Measurements from ENCODE around the gene GRK5. TPM values are rescaled to one million over a fixed set of nuclear protein-coding genes. Genes with fewer than 3 reads are reported as not detected.

Gene GRK5
- total and polyA plus RNA-seq, 2 donors, result 23.8 to 27.0 TPM

DNA sequence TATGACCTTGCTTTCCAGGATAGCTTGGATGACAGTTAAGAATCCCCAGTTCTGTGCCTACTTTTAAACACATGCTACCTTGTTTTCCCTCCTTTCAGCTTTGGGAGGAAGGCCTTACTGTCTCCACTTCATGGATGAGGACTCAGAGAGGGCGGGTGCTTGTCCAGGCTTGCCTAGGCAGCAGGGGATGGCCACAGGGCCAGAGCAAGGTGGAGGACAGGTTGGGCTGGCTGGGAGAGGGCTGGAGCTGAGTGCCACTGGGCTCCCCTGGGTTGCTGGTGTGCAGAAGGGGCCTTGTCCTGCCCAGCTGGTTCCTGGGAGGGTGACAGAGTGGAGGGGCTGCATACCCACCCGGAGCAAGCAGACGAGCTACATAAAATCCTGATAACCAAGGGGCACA lies 117.8 kb downstream of the GRK5 start:
- Histone ChIP-seq H3K4me1 (ENCODE audit: insufficient read depth) (no peaks in the 10 kb centered on the region), H3K4me3 (ENCODE audit: low read depth, low read length) (no peak overlapping the region), H3K27ac (ENCODE audit: low read depth) (no peak overlapping the region), H3K36me3 (ENCODE audit: insufficient read depth) (no peaks in the 10 kb centered on the region)
- WGBS, result 81% methylated on average over 3 of the region's 3 CpGs
- no peak for DNase-seq (ENCODE audit: extremely low spot score)

DNA sequence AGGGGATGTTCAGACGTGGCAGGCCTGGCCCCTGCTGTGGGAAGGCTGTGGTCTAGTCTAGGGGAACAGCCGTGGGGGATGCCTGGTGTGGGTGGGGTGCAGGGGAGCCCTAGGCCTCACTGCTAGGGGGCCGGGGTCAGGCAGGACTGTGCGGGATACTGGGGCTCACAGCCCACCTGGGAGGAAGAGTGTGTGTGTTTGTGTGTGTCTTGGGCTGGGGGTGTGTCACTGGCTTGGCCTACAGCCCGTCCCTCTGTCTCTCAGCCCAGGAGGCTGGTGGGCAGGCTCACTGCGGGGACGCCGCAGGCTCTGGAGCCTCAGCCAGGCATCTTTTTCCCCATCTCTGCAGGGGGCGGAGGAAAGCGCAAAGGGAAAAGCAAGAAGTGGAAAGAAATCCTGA lies 118.8 kb downstream of the GRK5 start:
- WGBS, result 93% methylated on average over 10 of the region's 10 CpGs
- no peak overlapping the region for H3K4me3 ChIP-seq (ENCODE audit: low read depth, low read length)
- no peaks in the 10 kb centered on the region for H3K36me3 ChIP-seq (ENCODE audit: insufficient read depth)
- DNase-seq (ENCODE audit: extremely low spot score), result no peak
- no peak overlapping the region for H3K27ac ChIP-seq (ENCODE audit: low read depth)
- H3K4me1 ChIP-seq (ENCODE audit: insufficient read depth), result no peaks in the 10 kb centered on the region

DNA sequence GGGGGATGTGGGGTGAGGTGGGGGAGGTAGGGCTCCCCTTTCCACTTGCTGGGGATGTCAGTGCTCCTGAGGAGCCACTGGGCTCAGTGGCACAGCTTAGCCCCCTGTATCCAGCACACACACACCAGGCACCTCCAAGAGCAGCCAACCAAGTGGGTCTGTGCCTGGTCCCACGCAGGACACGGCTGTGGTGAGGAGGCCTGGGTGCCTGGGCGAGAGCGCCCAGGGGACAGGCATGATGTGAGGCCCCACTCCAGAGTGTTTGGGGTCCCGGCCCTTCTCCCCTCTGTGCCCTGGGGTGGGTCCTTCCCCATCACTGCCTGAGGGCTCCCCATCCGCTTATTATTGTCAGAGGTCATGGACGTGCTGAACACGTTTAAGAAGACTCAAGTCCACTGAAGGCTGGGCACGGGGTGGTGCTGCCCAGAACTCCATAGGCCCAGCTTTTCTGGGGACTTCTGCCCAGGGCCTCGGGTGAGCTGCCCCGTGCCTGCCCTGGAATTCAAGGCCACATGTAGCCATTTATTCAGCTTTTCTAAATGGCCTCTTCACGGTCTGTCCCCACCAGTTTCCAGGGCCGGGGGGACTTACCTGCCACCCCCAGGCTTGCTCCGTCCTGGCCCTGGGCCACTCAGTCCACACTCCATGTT lies 119.8 kb downstream of the GRK5 start:
- 94% methylated on average over 14 of the region's 14 CpGs for WGBS
- Histone ChIP-seq H3K4me1 (ENCODE audit: insufficient read depth) (no peaks in the 10 kb centered on the region), H3K27ac (ENCODE audit: low read depth) (no peak overlapping the region), H3K4me3 (ENCODE audit: low read depth, low read length) (no peak overlapping the region), H3K36me3 (ENCODE audit: insufficient read depth) (no peaks in the 10 kb centered on the region)
- DNase-seq (ENCODE audit: extremely low spot score), result no peak

DNA sequence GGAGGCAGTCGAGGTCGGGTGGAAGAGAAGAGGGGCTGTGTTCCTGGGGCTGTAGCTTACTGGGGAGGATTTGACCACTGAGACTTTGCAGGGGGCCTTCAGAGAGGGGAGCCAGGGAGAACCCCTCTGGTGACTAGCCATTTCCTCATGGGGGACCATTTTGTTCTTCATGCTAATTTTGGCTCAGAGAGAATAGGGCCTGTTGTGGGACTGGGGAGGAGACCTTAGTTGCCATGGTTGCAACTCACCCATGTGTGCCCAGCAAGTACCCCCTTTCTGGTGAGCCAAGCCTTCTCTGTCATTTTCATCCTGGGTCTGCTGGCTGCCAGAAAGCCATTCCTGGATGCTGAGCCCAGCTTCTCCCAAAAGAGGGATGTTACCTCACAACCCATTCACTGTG lies 120.9 kb downstream of the GRK5 start:
- H3K36me3 ChIP-seq (ENCODE audit: insufficient read depth), result no peaks in the 10 kb centered on the region
- H3K4me1 ChIP-seq (ENCODE audit: insufficient read depth), result no peaks in the 10 kb centered on the region
- DNase-seq (ENCODE audit: extremely low spot score), result no peak
- no peak overlapping the region for H3K27ac ChIP-seq (ENCODE audit: low read depth)
- 85% methylated on average over 2 of the region's 2 CpGs for WGBS
- H3K4me3 ChIP-seq (ENCODE audit: low read depth, low read length), result no peak overlapping the region

DNA sequence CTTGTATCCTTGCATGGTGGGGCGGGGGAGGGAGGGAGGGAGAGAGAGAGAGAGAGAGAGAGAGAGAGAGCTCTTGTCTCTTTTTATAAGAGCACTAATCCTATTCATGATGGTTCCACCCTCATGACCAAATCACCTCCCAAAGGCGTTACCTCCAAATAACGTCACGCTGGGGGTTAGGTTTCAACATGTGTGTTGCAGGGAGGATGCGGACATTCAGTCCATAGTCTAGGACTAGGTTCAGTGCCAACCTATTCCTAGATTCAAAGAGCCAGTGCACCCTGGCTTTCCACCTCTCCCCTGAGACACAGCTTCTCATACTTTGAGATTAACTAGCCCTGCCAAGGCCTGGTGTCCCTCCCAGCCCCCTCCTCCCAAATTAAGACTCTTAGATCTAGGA lies 123.0 kb downstream of the GRK5 start:
- H3K27ac ChIP-seq (ENCODE audit: low read depth), result no peak overlapping the region

DNA sequence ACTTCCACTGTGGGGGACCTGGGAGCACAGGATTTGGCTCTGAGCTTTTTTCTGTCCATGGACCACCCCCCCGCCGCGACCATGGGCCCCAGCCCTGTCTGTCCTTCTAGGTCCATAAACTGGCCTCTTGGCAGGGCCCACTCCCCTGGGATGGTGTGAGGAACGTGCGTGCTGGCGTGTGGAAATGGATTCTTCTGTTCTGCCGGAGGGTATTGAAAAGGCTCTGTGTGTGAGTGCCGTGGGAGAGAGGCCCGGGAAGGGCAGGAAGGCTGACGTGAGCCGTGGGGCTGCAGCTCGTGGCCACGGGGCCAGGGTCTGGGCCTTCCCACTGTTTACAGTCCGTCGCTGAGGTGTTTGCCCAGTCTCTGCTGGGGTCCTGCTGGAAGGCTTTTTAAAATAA lies 123.7 kb downstream of the GRK5 start:
- 78% methylated on average over 15 of the region's 15 CpGs for WGBS
- no peak overlapping the region for H3K27ac ChIP-seq (ENCODE audit: low read depth)
- no peak for DNase-seq (ENCODE audit: extremely low spot score)
- no peak overlapping the region for H3K4me3 ChIP-seq (ENCODE audit: low read depth, low read length)
- H3K36me3 ChIP-seq (ENCODE audit: insufficient read depth), result no peaks in the 10 kb centered on the region
- no peaks in the 10 kb centered on the region for H3K4me1 ChIP-seq (ENCODE audit: insufficient read depth)

More for the DNA sequence above, 123.0 kb downstream of the GRK5 start:
- H3K4me3 ChIP-seq (ENCODE audit: low read depth, low read length), result no peak overlapping the region
- no peaks in the 10 kb centered on the region for H3K36me3 ChIP-seq (ENCODE audit: insufficient read depth)
- WGBS, result 89% methylated on average over 5 of the region's 5 CpGs
- no peaks in the 10 kb centered on the region for H3K4me1 ChIP-seq (ENCODE audit: insufficient read depth)
- DNase-seq (ENCODE audit: extremely low spot score), result no peak

DNA sequence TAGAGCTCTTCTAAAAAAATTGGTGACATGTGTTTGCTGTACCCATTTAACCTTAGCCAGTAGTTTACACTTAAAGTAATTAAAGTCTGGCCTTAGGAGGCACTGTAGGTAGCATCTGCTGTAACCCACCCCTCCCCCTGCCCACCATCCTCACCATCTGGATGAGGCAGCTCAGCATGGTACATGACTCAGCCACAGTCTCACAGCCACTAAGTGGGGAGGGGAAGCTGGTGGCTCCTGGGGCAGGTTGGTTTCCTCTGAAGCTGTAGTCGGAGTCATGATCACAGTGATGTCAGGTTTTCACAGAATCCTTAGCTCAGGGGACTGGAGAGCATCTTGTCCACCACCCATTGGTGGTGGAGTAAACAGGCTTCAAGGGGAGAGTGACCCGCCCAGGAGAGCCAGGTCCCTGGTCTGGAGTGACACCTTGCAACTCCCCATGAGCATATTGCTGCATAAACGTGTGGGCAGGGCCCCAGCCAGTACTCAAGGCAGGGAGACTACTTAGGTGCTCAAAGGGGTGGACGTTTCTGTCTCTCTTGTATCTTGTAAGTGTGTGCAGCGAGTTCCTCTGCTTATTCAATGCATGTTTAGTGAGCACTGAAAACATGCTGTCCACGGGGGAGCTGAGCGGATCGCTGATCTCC lies 125.9 kb downstream of the GRK5 start:
- H3K4me1 ChIP-seq (ENCODE audit: insufficient read depth), result no peaks in the 10 kb centered on the region
- 93% methylated on average over 8 of the region's 8 CpGs for WGBS
- H3K4me3 ChIP-seq (ENCODE audit: low read depth, low read length), result no peak overlapping the region
- no peak overlapping the region for H3K27ac ChIP-seq (ENCODE audit: low read depth)
- H3K36me3 ChIP-seq (ENCODE audit: insufficient read depth), result no peaks in the 10 kb centered on the region
- DNase-seq (ENCODE audit: extremely low spot score), result no peak

DNA sequence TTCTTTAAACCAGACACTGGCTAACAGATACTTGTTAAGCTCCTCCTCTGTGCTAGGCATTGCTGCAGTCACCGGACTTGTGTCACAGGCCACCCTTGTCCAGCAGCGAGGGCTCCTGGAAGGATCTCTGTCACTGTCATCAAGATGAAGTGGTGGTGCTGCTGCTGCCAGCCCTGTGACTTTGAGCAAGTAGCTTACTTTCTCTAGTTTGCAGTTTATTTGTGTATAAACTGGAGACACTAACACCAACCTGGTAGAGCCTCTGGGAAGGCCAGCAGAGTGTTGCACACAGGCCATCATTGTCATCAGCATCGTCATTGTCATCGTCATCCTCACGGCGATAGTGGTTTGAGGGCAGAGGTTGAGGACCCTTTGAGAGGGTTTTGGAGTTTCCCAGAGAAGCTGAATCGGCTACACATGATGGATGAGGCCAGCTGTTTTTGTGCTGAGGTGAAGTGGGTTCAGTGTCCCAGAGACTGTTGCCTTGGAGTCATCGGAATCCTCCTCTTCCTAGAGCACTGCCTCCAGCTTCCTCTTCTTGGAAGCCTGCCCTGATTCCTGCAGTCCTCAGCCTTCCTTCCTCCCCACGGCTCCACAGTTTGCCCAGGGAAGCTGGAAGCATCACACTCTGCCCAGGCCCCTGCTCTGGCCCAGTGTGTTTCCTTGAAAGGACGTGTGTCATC lies 128.4 kb downstream of the GRK5 start:
- Histone ChIP-seq H3K27ac (ENCODE audit: low read depth) (no peak overlapping the region), H3K4me3 (ENCODE audit: low read depth, low read length) (no peak overlapping the region), H3K36me3 (ENCODE audit: insufficient read depth) (no peaks in the 10 kb centered on the region), H3K4me1 (ENCODE audit: insufficient read depth) (no peaks in the 10 kb centered on the region)
- WGBS, result 82% methylated on average over 10 of the region's 10 CpGs
- no peak for DNase-seq (ENCODE audit: extremely low spot score)

DNA sequence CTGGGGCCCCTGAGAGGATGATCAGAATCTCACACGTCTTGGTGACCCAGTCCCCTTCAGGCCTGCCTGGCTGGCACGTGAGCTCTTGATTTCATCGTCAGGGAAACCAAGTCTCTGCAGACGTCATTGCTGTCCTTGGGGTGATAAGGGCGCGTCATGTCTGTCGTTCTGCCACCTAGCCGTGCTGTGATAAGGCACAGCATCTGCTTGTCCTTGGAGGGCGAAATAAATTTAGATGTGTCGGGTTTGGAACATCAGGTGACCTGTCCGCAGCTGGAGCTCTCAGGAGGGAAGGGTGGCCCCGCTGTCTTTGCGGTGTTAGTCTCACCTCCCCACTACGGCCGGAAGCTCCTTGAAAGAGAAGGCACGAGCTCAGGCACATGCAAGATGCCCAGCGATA lies 129.2 kb downstream of the GRK5 start:
- no peak overlapping the region for H3K4me3 ChIP-seq (ENCODE audit: low read depth, low read length)
- DNase-seq (ENCODE audit: extremely low spot score), result no peak
- no peaks in the 10 kb centered on the region for H3K36me3 ChIP-seq (ENCODE audit: insufficient read depth)
- 96% methylated on average over 17 of the region's 17 CpGs for WGBS
- H3K4me1 ChIP-seq (ENCODE audit: insufficient read depth), result no peaks in the 10 kb centered on the region
- no peak overlapping the region for H3K27ac ChIP-seq (ENCODE audit: low read depth)

DNA sequence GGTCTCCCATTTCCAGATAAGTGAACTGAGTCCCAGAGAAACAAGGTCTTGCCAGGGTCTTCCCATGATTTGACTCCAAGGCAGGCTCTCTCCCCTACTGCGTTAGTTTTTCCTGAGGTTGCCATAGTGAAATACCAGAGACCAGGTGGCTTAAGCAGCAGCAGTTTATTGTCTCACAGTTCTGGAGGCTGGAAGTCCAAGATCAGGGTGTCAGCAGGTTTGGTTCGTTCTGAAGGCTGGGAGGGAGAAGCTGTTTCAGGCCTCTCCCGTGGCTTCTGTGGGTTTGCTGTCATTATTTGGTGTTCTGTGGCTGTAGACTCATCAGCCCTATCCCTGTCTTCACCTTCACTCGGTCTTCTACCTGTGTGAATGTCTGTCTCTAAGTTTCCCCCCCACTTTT lies 129.9 kb downstream of the GRK5 start:
- no peak overlapping the region for H3K4me3 ChIP-seq (ENCODE audit: low read depth, low read length)
- DNase-seq (ENCODE audit: extremely low spot score), result no peak
- H3K36me3 ChIP-seq (ENCODE audit: insufficient read depth), result no peaks in the 10 kb centered on the region
- 88% methylated on average over 4 of the region's 4 CpGs for WGBS
- no peak overlapping the region for H3K27ac ChIP-seq (ENCODE audit: low read depth)
- H3K4me1 ChIP-seq (ENCODE audit: insufficient read depth), result no peaks in the 10 kb centered on the region

DNA sequence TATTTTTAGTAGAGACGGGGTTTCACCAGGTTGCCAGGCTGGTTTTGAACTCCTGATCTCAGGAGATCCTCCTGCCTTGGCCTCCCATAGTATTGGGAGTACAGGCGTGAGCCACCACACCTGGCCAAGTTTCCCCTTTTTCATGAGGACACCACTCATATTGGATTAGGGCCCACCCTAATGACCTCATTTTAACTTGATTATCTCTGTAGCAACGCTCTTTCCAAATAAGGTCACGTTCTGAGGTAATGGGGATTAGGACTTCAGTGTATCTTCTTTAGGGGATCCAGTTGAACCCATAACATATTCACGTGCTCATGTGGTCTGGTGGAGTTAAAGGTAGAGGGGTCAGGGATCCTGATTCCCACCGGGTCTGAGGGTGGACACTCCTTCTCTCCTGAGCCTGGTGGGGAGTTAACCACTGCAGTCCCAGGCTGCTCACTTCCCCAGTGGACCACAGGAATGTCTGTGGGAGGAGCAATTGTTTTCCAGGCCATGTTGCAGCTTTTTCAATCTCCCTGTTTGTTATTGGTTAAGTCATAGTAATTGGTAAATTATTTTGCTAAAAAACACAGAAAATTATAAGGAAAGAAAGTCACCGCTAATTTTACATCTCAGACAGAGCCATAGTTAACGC lies 130.5 kb downstream of the GRK5 start:
- H3K4me1 ChIP-seq (ENCODE audit: insufficient read depth), result no peaks in the 10 kb centered on the region
- no peak for DNase-seq (ENCODE audit: extremely low spot score)
- 81% methylated on average over 8 of the region's 8 CpGs for WGBS
- H3K4me3 ChIP-seq (ENCODE audit: low read depth, low read length), result no peak overlapping the region
- H3K27ac ChIP-seq (ENCODE audit: low read depth), result no peak overlapping the region
- no peaks in the 10 kb centered on the region for H3K36me3 ChIP-seq (ENCODE audit: insufficient read depth)

DNA sequence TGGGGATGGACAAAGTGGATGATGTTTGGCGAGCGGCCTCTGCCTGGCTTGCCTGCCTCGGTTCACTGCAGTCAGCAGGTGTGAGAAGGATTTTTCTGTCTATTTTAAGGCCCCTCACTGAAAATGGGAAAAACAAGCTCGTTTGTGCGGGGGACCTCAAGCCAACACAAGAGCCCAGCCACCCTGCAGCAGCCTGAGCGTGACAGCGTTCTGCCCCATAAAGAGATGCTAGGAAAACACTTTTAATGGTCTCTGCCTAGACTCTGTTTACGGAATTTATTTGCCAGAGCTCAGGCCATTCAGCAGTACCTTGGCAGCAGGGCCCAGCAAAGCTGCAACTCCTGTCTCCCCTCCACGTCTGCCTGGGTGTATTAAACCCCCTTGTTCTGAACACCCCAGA lies 131.7 kb downstream of the GRK5 start:
- Histone ChIP-seq H3K4me1 (ENCODE audit: insufficient read depth) (no peaks in the 10 kb centered on the region), H3K4me3 (ENCODE audit: low read depth, low read length) (no peak overlapping the region), H3K27ac (ENCODE audit: low read depth) (no peak overlapping the region), H3K36me3 (ENCODE audit: insufficient read depth) (no peaks in the 10 kb centered on the region)
- no peak for DNase-seq (ENCODE audit: extremely low spot score)
- WGBS, result 85% methylated on average over 9 of the region's 9 CpGs

DNA sequence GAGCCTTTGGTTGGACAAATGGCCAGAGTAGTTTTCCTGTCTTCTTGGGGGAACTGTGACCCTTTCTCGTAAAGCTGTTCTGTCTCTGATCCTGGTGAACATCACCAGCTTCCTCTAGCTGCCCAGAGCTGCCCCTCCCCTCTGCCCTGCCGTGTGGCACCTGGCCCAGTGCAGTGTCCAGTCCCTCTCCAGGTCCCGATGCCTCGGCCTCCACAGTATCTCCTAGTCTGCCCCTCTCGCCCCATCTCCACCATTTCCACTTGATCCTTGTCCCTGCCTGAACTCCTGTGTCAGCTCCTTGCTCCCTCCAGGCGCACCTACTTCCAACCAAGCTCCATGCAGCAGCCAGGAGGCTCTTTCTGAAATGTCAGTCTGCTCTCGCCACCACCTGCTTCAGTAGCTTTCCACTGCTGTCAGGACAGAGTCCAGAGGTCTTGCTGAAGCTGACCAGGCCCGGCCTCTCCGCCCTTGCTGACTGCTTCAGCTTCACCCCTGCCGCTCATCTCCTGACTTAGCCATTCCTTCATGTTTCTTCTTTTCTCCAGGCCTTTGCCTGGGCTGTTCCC lies 133.6 kb downstream of the GRK5 start:
- 93% methylated on average over 10 of the region's 10 CpGs for WGBS
- DNase-seq (ENCODE audit: extremely low spot score), result no peak
- Histone ChIP-seq H3K27ac (ENCODE audit: low read depth) (no peak overlapping the region), H3K4me3 (ENCODE audit: low read depth, low read length) (no peak overlapping the region), H3K4me1 (ENCODE audit: insufficient read depth) (no peaks in the 10 kb centered on the region), H3K36me3 (ENCODE audit: insufficient read depth) (no peaks in the 10 kb centered on the region)
